IMR-90 (cell line): ENCODE results near the gene HRH4. TPM values are rescaled to one million over a fixed set of nuclear protein-coding genes. Genes with fewer than 3 reads are reported as not detected.

Experiments
- ATAC-seq: fragments of 200-7000 bp; cut with Tn5 transposase; 2 replicates; pipeline ENCODE4 v1.9.1; 2020; ENCODE audit warnings: low read depth, mild to moderate bottlenecking, moderate library complexity
- BruUV-seq: library from RNA; stranded (reverse); fragments of 400-500 nt; replicated peaks from 2 replicates; lab custom pipeline; 2021; lab: Mats Ljungman, UMichigan
- CTCF ChIA-PET: fragments of 300-600 bp; formaldehyde crosslinking; extraction: SDS; loops from one replicate; lab custom pipeline; 2021; ENCODE audit warnings: antibody characterized with exemption; lab: Yijun Ruan, JAX
- POLR2A ChIA-PET: fragments of 300-600 bp; sonication (Branson Sonifier 250); formaldehyde crosslinking; loops from one replicate; lab custom pipeline; 2022; ENCODE audit warnings: antibody characterized with exemption; ENCODE audit not compliant: unreplicated experiment; lab: Charles Lee
- DNase-seq: peaks from one replicate; pipeline ENCODE4 v3.0.0; 2013
- H2AFZ ChIP-seq: replicated peaks from 2 replicates; pipeline ENCODE3; 2013; ENCODE audit warnings: low read length, mild to moderate bottlenecking; ENCODE audit not compliant: poor library complexity
- H2AK5ac ChIP-seq: 2 replicates; pipeline ENCODE4 v1.6.1; 2013; ENCODE audit warnings: low read depth, low read length, inconsistent platforms
- H2AK9ac ChIP-seq: replicated peaks from 2 replicates; pipeline ENCODE3; 2013; ENCODE audit warnings: mild to moderate bottlenecking, low read depth, low read length, moderate library complexity; ENCODE audit not compliant: poor library complexity
- H2BK120ac ChIP-seq: 2 replicates; pipeline ENCODE4 v1.6.1; 2013; ENCODE audit warnings: low read depth, low read length, inconsistent platforms
- H2BK15ac ChIP-seq: 3 replicates; pipeline ENCODE4 v1.6.1; 2013; ENCODE audit warnings: low read depth, low read length, inconsistent platforms
- H2BK20ac ChIP-seq: 2 replicates; pipeline ENCODE4 v1.6.1; 2013; ENCODE audit warnings: low read depth, mild to moderate bottlenecking, inconsistent platforms, low read length, moderate library complexity
- H2BK5ac ChIP-seq: 2 replicates; pipeline ENCODE4 v1.6.1; 2013; ENCODE audit warnings: mild to moderate bottlenecking, low read depth, low read length, inconsistent platforms; ENCODE audit not compliant: poor library complexity, severe bottlenecking
- H3K14ac ChIP-seq: replicated peaks from 2 replicates; pipeline ENCODE4 v1.6.1; 2013; ENCODE audit warnings: low read depth, low read length, inconsistent platforms
- H3K18ac ChIP-seq: 2 replicates; pipeline ENCODE4 v1.6.1; 2013; ENCODE audit warnings: low read depth, low read length, control low read depth
- H3K23ac ChIP-seq: 2 replicates; pipeline ENCODE4 v1.6.1; 2013; ENCODE audit warnings: low read depth, low read length, inconsistent platforms
- H3K27ac ChIP-seq: 2 replicates; pipeline ENCODE4 v1.5.1; 2013; ENCODE audit warnings: mild to moderate bottlenecking, control low read depth, low read length; ENCODE audit not compliant: insufficient read depth
- H3K27me3 ChIP-seq: 2 replicates; pipeline ENCODE4 v1.6.1; 2013; ENCODE audit warnings: low read length; ENCODE audit not compliant: control insufficient read depth, insufficient read depth
- H3K36me3 ChIP-seq: 2 replicates; pipeline ENCODE4 v1.6.1; 2013; ENCODE audit warnings: low read length, mixed read lengths; ENCODE audit not compliant: control insufficient read depth, insufficient read depth
- H3K4ac ChIP-seq: 2 replicates; pipeline ENCODE4 v1.6.1; 2013; ENCODE audit warnings: low read depth, low read length, inconsistent platforms
- H3K4me1 ChIP-seq: 2 replicates; pipeline ENCODE4 v1.6.1; 2013; ENCODE audit warnings: low read length, mixed read lengths; ENCODE audit not compliant: control insufficient read depth, insufficient read depth
- H3K4me2 ChIP-seq: 2 replicates; pipeline ENCODE4 v1.6.1; 2013; ENCODE audit warnings: low read depth, mild to moderate bottlenecking, control low read depth, low read length, moderate library complexity
- H3K4me3 ChIP-seq: 2 replicates; pipeline ENCODE4 v1.5.1; 2013; ENCODE audit warnings: low read depth, mild to moderate bottlenecking, control low read depth, low read length, moderate library complexity; ENCODE audit not compliant: insufficient read depth
- H3K56ac ChIP-seq: 2 replicates; pipeline ENCODE4 v1.6.1; 2013; ENCODE audit warnings: low read length, inconsistent platforms; ENCODE audit not compliant: insufficient read depth; ENCODE audit errors: extremely low read depth
- H3K79me1 ChIP-seq, 2 experiments: 2 replicates each; pipeline ENCODE4 v1.6.1; 2013; ENCODE audit warnings: low read length in 2 of 2, inconsistent platforms in 1 of 2, low read depth in 1 of 2
- H3K9ac ChIP-seq: 2 replicates; pipeline ENCODE4 v1.6.1; 2013; ENCODE audit warnings: low read depth, low read length, control low read depth
- H3K9me1 ChIP-seq: 2 replicates; pipeline ENCODE4 v1.6.1; 2013; ENCODE audit warnings: low read length, inconsistent platforms; ENCODE audit not compliant: insufficient read depth
- H3K9me3 ChIP-seq: 2 replicates; pipeline ENCODE4 v1.6.1; 2013; ENCODE audit warnings: low read length; ENCODE audit not compliant: control insufficient read depth, insufficient read depth
- H4K20me1 ChIP-seq: 2 replicates; pipeline ENCODE4 v1.6.1; 2013; ENCODE audit warnings: low read length, inconsistent platforms; ENCODE audit not compliant: insufficient read depth
- H4K5ac ChIP-seq: 2 replicates; pipeline ENCODE4 v1.6.1; 2013; ENCODE audit warnings: mild to moderate bottlenecking, low read depth, low read length, control low read depth
- H4K8ac ChIP-seq, 2 experiments: 2 replicates each; pipeline ENCODE4 v1.6.1; 2013; ENCODE audit warnings: low read depth in 2 of 2, low read length in 2 of 2, control low read depth in 1 of 2, inconsistent platforms in 1 of 2
- H4K91ac ChIP-seq: 2 replicates; pipeline ENCODE4 v1.6.1; 2013; ENCODE audit warnings: low read depth, low read length, inconsistent platforms; ENCODE audit not compliant: insufficient read depth
- BHLHE40 ChIP-seq: fragments of 150-350 bp; IDR thresholded peaks from 2 replicates; pipeline ENCODE4 v1.6.1; 2016; ENCODE audit warnings: mild to moderate bottlenecking, low read depth, low read length
- CEBPB ChIP-seq: IDR thresholded peaks from 2 replicates; pipeline ENCODE4 v1.6.1; 2012; ENCODE audit warnings: low read depth, low read length, improper control_type of control experiment
- CHD1 ChIP-seq: IDR thresholded peaks from 2 replicates; pipeline ENCODE4 v1.6.1; 2012; ENCODE audit warnings: low read depth, low read length, improper control_type of control experiment
- CTCF ChIP-seq: conservative IDR thresholded peaks from 2 replicates; pipeline ENCODE4 v1.5.1; 2012; ENCODE audit warnings: mild to moderate bottlenecking, low read depth, low read length, improper control_type of control experiment
- FOS ChIP-seq: fragments of 150-350 bp; IDR thresholded peaks from 2 replicates; pipeline ENCODE4 v1.6.1; 2016; ENCODE audit warnings: low read depth, low read length
- MAFK ChIP-seq: IDR thresholded peaks from 2 replicates; pipeline ENCODE4 v1.6.1; 2012; ENCODE audit warnings: low read depth, low read length, improper control_type of control experiment
- MAZ ChIP-seq: IDR thresholded peaks from 2 replicates; pipeline ENCODE4 v1.6.1; 2012; ENCODE audit warnings: low read depth, mild to moderate bottlenecking, low read length, improper control_type of control experiment, moderate library complexity, borderline replicate concordance
- MXI1 ChIP-seq: IDR thresholded peaks from 2 replicates; pipeline ENCODE4 v1.6.1; 2012; ENCODE audit warnings: low read depth, mild to moderate bottlenecking, low read length, moderate library complexity, borderline replicate concordance
- NFE2L2 ChIP-seq: fragments of 150-350 bp; IDR thresholded peaks from 2 replicates; pipeline ENCODE4 v1.6.1; 2016; ENCODE audit warnings: low read depth, mild to moderate bottlenecking, low read length
- POLR2A ChIP-seq: IDR thresholded peaks from 2 replicates; pipeline ENCODE4 v1.6.1; 2012; ENCODE audit warnings: mild to moderate bottlenecking, low read depth, low read length
- RAD21 ChIP-seq: IDR thresholded peaks from 2 replicates; pipeline ENCODE4 v1.6.1; 2012; ENCODE audit warnings: low read length, improper control_type of control experiment
- RCOR1 ChIP-seq: IDR thresholded peaks from 2 replicates; pipeline ENCODE4 v1.6.1; 2012; ENCODE audit warnings: mild to moderate bottlenecking, low read length, improper control_type of control experiment; ENCODE audit not compliant: insufficient replicate concordance
- RFX5 ChIP-seq: IDR thresholded peaks from 2 replicates; pipeline ENCODE4 v1.8.0; 2012; ENCODE audit warnings: low read depth, mild to moderate bottlenecking, low read length, moderate library complexity
- SMC3 ChIP-seq: fragments of 150-350 bp; IDR thresholded peaks from 2 replicates; pipeline ENCODE4 v1.6.1; 2016; ENCODE audit warnings: low read depth, mild to moderate bottlenecking, antibody characterized with exemption, low read length, moderate library complexity
- USF2 ChIP-seq: fragments of 150-350 bp; IDR thresholded peaks from 2 replicates; pipeline ENCODE4 v1.6.1; 2017; ENCODE audit warnings: mild to moderate bottlenecking, antibody characterized with exemption, low read length, low read depth
- WGBS, 2 experiments: methylation state at CpG; one replicate each; pipeline versions ENCODE4 v1.1.5 to v1.1.7; 2013; ENCODE audit warnings: missing lambda C conversion rate in 2 of 2; ENCODE audit not compliant: insufficient read length in 1 of 2; ENCODE audit errors: extremely low coverage in 2 of 2; 5-methylcytosine and 5-hydroxymethylcytosine counted together
- dilution Hi-C: fragments of 300-500 bp; cut with HindIII; formaldehyde crosslinking; loops from one replicate; pipeline ENCODE4 v1.14.3; 2018; ENCODE audit warnings: low sequenced_read_pairs; ENCODE audit not compliant: unreplicated experiment
- in situ Hi-C: fragments of 300-500 bp; cut with MboI; formaldehyde crosslinking; loops from 3 replicates; pipeline ENCODE4 v1.14.3; 2019; ENCODE audit warnings: low sequenced_read_pairs, inconsistent platforms, mixed read lengths
- intact Hi-C: fragments of 100-400 bp; cut with micrococcal nuclease; formaldehyde crosslinking; loops from 2 replicates; pipeline ENCODE4 v1.10.0; 2022
- polyA plus RNA-seq, 3 experiments: library from polyadenylated mRNA; depleted of rRNA; stranded (reverse); fragments of >200 nt; gene quantifications; 2 replicates each; pipeline ENCODE4 v1.2.3, GENCODE V29; 2012; ENCODE audit warnings: low replicate concordance in 1 of 3
- total RNA-seq: library from RNA; depleted of rRNA; stranded (reverse); fragments of >200 nt; gene quantifications from 2 replicates; pipeline ENCODE4 v1.2.3, GENCODE V29; 2012
- TF ChIP-seq, protein P1 (sequence below): fragments of 150-350 bp; IDR thresholded peaks from 2 replicates; pipeline ENCODE4 v1.6.1; 2016; ENCODE audit warnings: low read depth, mild to moderate bottlenecking, low read length, moderate library complexity, borderline replicate concordance

The HRH4 gene
- total and polyA plus RNA-seq, 2 of the 4 experiments (the other 2 are of a cell fraction): not detected

DNA sequence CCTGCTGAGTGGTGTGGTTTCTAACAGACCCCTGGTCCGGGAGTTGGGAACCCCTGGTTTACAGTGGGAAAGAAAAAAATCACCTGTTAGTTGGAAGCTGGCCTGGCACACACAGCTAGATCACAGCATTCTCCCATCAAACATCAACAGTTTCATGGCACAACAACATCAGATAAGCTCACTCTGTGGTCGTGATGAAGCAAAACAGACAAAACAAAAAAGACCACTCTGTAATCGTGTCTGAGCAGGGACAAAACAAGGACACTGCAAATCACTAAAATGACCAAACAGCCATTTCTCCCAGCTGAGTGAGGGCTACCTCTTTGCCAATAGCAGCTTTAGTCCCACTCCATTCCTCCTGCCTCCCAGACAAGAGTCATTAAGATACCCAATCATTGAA lies 43.0 kb upstream of the HRH4 start:
- H3K4me2 ChIP-seq: no peak overlapping the region
- peaks cover 17% of the 10 kb centered on the region for H3K27me3 ChIP-seq
- H4K8ac ChIP-seq: no peak overlapping the region
- no peak overlapping the region for H3K56ac ChIP-seq
- H4K5ac ChIP-seq: no peak overlapping the region
- H3K4me3 ChIP-seq: no peak overlapping the region
- POLR2A ChIA-PET: no interaction called here
- H2BK20ac ChIP-seq: no peak overlapping the region
- H4K20me1 ChIP-seq: no peaks in the 10 kb centered on the region
- no peaks in the 10 kb centered on the region for H3K9me3 ChIP-seq
- no peaks in the 10 kb centered on the region for H3K4me1 ChIP-seq
- TF ChIP-seq FOS: no peak
- TF ChIP-seq BHLHE40: no peak
- TF ChIP-seq CEBPB: no peak
- TF ChIP-seq CHD1: no peak
- TF ChIP-seq MXI1: no peak
- TF ChIP-seq MAFK: no peak
- TF ChIP-seq NFE2L2: no peak
- TF ChIP-seq USF2: no peak
- TF ChIP-seq MAZ: no peak
- TF ChIP-seq, protein P1, sequence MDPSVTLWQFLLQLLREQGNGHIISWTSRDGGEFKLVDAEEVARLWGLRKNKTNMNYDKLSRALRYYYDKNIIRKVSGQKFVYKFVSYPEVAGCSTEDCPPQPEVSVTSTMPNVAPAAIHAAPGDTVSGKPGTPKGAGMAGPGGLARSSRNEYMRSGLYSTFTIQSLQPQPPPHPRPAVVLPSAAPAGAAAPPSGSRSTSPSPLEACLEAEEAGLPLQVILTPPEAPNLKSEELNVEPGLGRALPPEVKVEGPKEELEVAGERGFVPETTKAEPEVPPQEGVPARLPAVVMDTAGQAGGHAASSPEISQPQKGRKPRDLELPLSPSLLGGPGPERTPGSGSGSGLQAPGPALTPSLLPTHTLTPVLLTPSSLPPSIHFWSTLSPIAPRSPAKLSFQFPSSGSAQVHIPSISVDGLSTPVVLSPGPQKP: no peak
- TF ChIP-seq CTCF: no peak
- no peak for TF ChIP-seq RAD21
- no peak for TF ChIP-seq POLR2A
- TF ChIP-seq RFX5: no peak
- TF ChIP-seq SMC3: no peak
- TF ChIP-seq RCOR1: no peak
- CTCF ChIA-PET: no interaction called here
- H2BK5ac ChIP-seq: no peak overlapping the region
- no peak overlapping the region for H3K18ac ChIP-seq
- no peak overlapping the region for H3K23ac ChIP-seq
- intact Hi-C loops (no loop called here), dilution Hi-C loops (no loop called here), in situ Hi-C loops (no loop called here)
- H3K36me3 ChIP-seq: no peaks in the 10 kb centered on the region
- no peak overlapping the region for H2AK9ac ChIP-seq
- no peak for DNase-seq
- no peak overlapping the region for H2BK15ac ChIP-seq
- no peaks in the 10 kb centered on the region for H3K9me1 ChIP-seq
- no peak overlapping the region for H4K91ac ChIP-seq
- H3K9ac ChIP-seq: no peak overlapping the region
- H3K4ac ChIP-seq: no peak overlapping the region
- no peak overlapping the region for H3K14ac ChIP-seq
- no peaks in the 10 kb centered on the region for H3K79me1 ChIP-seq
- H2BK120ac ChIP-seq: no peak overlapping the region
- H2AFZ ChIP-seq: no peak overlapping the region
- ATAC-seq: no peak
- 0% methylated on average over 2 of the region's 3 CpGs; no CpG with 5 or more reads in 1 of the 2 experiments for WGBS, 2 experiments
- BruUV-seq: no TSS peak
- no peak overlapping the region for H2AK5ac ChIP-seq
- no peak overlapping the region for H3K27ac ChIP-seq
